ENCODE results near the gene PROCA1.

DNA sequence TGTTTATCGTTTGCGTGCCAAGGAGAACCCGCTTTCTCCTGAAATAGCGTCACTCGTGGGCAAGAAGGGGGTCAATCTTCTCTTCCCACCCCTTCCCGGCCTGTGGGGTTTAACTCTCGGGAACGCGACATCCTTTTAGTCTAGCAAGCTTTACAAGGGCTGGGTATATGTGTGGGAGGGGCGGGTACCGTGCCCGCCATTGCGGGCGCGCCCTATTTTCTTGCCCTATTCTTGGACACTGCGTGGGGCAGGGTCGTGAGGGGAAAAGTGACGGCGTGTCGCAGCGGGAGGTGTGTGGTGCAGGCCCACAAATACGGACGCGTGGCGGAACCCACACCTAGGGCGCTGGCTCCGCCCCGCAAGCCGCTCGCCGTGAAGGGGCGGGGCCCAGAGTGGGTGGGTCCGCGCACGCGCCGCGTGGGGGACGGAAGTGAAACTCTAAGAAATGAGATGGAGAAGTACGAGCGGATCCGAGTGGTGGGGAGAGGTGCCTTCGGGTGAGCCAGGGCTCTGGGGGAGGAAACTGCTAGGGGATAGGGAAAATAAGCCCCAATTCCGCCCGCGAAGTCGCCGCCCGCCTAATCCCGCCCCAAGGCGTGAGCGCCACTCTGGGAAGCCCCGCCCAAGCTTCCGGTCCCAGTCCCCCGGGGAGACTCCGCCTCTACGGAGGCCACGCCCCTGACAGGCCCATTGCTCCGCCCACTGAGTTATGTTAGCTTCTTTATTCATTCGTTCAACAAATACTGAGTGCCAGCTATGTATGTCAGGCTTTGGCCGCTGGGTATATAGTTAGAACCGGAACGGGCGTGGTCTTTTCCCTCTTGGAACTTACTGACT, 16.9 kb upstream of the PROCA1 start, which contains the start of gene NEK8:
- TF ChIP-seq, protein P1, sequence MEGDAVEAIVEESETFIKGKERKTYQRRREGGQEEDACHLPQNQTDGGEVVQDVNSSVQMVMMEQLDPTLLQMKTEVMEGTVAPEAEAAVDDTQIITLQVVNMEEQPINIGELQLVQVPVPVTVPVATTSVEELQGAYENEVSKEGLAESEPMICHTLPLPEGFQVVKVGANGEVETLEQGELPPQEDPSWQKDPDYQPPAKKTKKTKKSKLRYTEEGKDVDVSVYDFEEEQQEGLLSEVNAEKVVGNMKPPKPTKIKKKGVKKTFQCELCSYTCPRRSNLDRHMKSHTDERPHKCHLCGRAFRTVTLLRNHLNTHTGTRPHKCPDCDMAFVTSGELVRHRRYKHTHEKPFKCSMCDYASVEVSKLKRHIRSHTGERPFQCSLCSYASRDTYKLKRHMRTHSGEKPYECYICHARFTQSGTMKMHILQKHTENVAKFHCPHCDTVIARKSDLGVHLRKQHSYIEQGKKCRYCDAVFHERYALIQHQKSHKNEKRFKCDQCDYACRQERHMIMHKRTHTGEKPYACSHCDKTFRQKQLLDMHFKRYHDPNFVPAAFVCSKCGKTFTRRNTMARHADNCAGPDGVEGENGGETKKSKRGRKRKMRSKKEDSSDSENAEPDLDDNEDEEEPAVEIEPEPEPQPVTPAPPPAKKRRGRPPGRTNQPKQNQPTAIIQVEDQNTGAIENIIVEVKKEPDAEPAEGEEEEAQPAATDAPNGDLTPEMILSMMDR (IDR thresholded peaks at IDR 0.05) = peak in 2 of 7 experiments; percentile 5 to 7
- TF ChIP-seq POLR2A (IDR thresholded peaks at IDR 0.05) = peak; percentile 76 to 89 (median 89)
